SK-N-SH treated with all-trans-retinoic acid at 6 μM for 48 hours (cell line): ENCODE measurements around the gene KRT75.

Experiments
- ATAC-seq: fragments of 200-7000 bp; cut with Tn5 transposase; 3 replicates; pipeline ENCODE4 v1.9.1; 2020; ENCODE audit warnings: mild to moderate bottlenecking, moderate library complexity
- ARNTL ChIP-seq: fragments of 450-650 bp; formaldehyde crosslinking; IDR thresholded peaks from 2 replicates; pipeline ENCODE4 v1.5.0; 2020; ENCODE audit warnings: low read depth, mild to moderate bottlenecking, moderate library complexity, borderline replicate concordance
- BACH2 ChIP-seq: fragments of 250-450 bp; sonication (Bioruptor Pico); IDR thresholded peaks from 2 replicates; pipeline ENCODE4 v1.9.0; 2021; ENCODE audit warnings: mild to moderate bottlenecking, borderline replicate concordance
- CSDC2 ChIP-seq: fragments of 250-450 bp; sonication (Bioruptor Pico); IDR thresholded peaks from 2 replicates; pipeline ENCODE4 v1.5.0; 2020; ENCODE audit warnings: mild to moderate bottlenecking, moderate library complexity
- CSRNP3 ChIP-seq: fragments of 250-450 bp; sonication (Bioruptor Pico); IDR thresholded peaks from 2 replicates; pipeline ENCODE4 v1.5.1; 2021; ENCODE audit warnings: mild to moderate bottlenecking, moderate library complexity
- GLIS3 ChIP-seq: fragments of 250-450 bp; sonication (Bioruptor Pico); IDR thresholded peaks from 2 replicates; pipeline ENCODE4 v1.5.0; 2020; ENCODE audit warnings: mild to moderate bottlenecking, moderate library complexity
- ISL1 ChIP-seq: fragments of 250-450 bp; sonication (Bioruptor Pico); IDR thresholded peaks from 2 replicates; pipeline ENCODE4 v2.1.2; 2022; ENCODE audit warnings: mild to moderate bottlenecking, moderate library complexity
- OSR1 ChIP-seq: fragments of 250-450 bp; sonication (Bioruptor Pico); IDR thresholded peaks from 2 replicates; pipeline ENCODE4 v1.8.0; 2022; ENCODE audit warnings: moderate library complexity, mild to moderate bottlenecking, inconsistent platforms
- POU6F1 ChIP-seq: fragments of 250-450 bp; sonication (Bioruptor Pico); IDR thresholded peaks from 2 replicates; pipeline ENCODE4 v1.8.0; 2021; ENCODE audit warnings: low read depth, mild to moderate bottlenecking, moderate library complexity, borderline replicate concordance
- RARB ChIP-seq: fragments of 250-450 bp; sonication (Bioruptor Pico); IDR thresholded peaks from 2 replicates; pipeline ENCODE4 v1.8.0; 2021; ENCODE audit warnings: mild to moderate bottlenecking, moderate library complexity
- SNAI2 ChIP-seq: fragments of 250-450 bp; sonication (Bioruptor Pico); IDR thresholded peaks from 2 replicates; pipeline ENCODE4 v1.5.0; 2020; ENCODE audit warnings: mild to moderate bottlenecking, moderate library complexity
- TOX ChIP-seq: fragments of 250-450 bp; sonication (Bioruptor Pico); IDR thresholded peaks from 2 replicates; pipeline ENCODE4 v1.8.0; 2021; ENCODE audit warnings: mild to moderate bottlenecking, moderate library complexity, borderline replicate concordance
- ZC3H10 ChIP-seq: fragments of 250-450 bp; sonication (Bioruptor Pico); IDR thresholded peaks from 2 replicates; pipeline ENCODE4 v1.5.1; 2021; ENCODE audit warnings: mild to moderate bottlenecking, moderate library complexity
- ZFP3 ChIP-seq: fragments of 250-450 bp; sonication (Bioruptor Pico); IDR thresholded peaks from 2 replicates; pipeline ENCODE4 v1.5.0; 2020; ENCODE audit warnings: mild to moderate bottlenecking, moderate library complexity
- ZFP30 ChIP-seq: fragments of 450-650 bp; formaldehyde crosslinking; IDR thresholded peaks from 2 replicates; pipeline ENCODE4 v1.5.0; 2022; ENCODE audit warnings: mild to moderate bottlenecking, moderate library complexity
- ZNF565 ChIP-seq: fragments of 450-650 bp; formaldehyde crosslinking; conservative IDR thresholded peaks from 2 replicates; pipeline ENCODE4 v1.5.0; 2020; ENCODE audit warnings: low read depth, mild to moderate bottlenecking, moderate library complexity
- ZNF70 ChIP-seq: fragments of 450-650 bp; formaldehyde crosslinking; IDR thresholded peaks from 2 replicates; pipeline ENCODE4 v1.5.0; 2020; ENCODE audit warnings: mild to moderate bottlenecking, moderate library complexity
- ZNF8 ChIP-seq: fragments of 450-650 bp; formaldehyde crosslinking; IDR thresholded peaks from 2 replicates; pipeline ENCODE4 v1.5.0; 2020; ENCODE audit warnings: mild to moderate bottlenecking, moderate library complexity
- TF ChIP-seq, protein P1 (sequence below): fragments of 250-450 bp; sonication (Bioruptor Pico); IDR thresholded peaks from 2 replicates; pipeline ENCODE4 v1.8.0; 2020; ENCODE audit warnings: mild to moderate bottlenecking, moderate library complexity, borderline replicate concordance
- TF ChIP-seq, protein P2 (sequence below): fragments of 250-450 bp; sonication (Bioruptor Pico); IDR thresholded peaks from 2 replicates; pipeline ENCODE4 v1.5.1; 2020; ENCODE audit warnings: low read depth, mild to moderate bottlenecking, moderate library complexity

KRT75 gene

DNA sequence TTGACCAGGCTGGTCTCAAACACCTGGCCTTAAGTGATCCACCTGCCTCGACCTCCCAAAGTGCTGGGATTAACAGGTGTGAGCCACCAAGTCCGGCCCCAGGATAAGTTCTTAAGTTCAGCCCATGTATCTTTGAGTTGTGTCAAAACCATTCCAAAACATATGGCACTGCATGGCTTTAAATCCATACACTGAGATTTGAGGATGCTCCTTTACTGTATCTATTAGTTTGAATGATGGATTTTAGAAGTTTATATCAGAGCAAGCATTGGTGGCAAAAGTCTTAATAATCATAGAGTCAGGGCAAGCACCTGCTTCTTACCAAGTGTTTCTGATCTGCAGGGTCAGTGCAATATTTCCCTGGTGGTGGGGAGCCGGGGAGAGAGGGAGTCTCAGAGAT lies 11.7 kb upstream of the KRT75 start:
- ATAC-seq = no peak
- TF ChIP-seq ZNF70 (CRISPR knock-in tag) (no peak), ISL1 (CRISPR knock-in tag) (no peak), TOX (CRISPR knock-in tag) (no peak), GLIS3 (CRISPR knock-in tag) (no peak), ZNF8 (CRISPR knock-in tag) (no peak), ZC3H10 (CRISPR knock-in tag) (no peak), RARB (CRISPR knock-in tag) (no peak), SNAI2 (no peak), ZFP30 (CRISPR knock-in tag) (no peak), POU6F1 (no peak), BACH2 (CRISPR knock-in tag) (no peak), OSR1 (CRISPR knock-in tag) (no peak), CSRNP3 (CRISPR knock-in tag) (no peak), ARNTL (CRISPR knock-in tag) (no peak), ZNF565 (no peak), CSDC2 (CRISPR knock-in tag) (no peak)
- TF ChIP-seq, protein P1, sequence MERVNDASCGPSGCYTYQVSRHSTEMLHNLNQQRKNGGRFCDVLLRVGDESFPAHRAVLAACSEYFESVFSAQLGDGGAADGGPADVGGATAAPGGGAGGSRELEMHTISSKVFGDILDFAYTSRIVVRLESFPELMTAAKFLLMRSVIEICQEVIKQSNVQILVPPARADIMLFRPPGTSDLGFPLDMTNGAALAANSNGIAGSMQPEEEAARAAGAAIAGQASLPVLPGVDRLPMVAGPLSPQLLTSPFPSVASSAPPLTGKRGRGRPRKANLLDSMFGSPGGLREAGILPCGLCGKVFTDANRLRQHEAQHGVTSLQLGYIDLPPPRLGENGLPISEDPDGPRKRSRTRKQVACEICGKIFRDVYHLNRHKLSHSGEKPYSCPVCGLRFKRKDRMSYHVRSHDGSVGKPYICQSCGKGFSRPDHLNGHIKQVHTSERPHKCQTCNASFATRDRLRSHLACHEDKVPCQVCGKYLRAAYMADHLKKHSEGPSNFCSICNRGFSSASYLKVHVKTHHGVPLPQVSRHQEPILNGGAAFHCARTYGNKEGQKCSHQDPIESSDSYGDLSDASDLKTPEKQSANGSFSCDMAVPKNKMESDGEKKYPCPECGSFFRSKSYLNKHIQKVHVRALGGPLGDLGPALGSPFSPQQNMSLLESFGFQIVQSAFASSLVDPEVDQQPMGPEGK = no peak
- TF ChIP-seq, protein P2, sequence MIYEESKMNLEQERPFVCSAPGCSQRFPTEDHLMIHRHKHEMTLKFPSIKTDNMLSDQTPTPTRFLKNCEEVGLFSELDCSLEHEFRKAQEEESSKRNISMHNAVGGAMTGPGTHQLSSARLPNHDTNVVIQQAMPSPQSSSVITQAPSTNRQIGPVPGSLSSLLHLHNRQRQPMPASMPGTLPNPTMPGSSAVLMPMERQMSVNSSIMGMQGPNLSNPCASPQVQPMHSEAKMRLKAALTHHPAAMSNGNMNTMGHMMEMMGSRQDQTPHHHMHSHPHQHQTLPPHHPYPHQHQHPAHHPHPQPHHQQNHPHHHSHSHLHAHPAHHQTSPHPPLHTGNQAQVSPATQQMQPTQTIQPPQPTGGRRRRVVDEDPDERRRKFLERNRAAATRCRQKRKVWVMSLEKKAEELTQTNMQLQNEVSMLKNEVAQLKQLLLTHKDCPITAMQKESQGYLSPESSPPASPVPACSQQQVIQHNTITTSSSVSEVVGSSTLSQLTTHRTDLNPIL (CRISPR knock-in tag) = no peak

DNA sequence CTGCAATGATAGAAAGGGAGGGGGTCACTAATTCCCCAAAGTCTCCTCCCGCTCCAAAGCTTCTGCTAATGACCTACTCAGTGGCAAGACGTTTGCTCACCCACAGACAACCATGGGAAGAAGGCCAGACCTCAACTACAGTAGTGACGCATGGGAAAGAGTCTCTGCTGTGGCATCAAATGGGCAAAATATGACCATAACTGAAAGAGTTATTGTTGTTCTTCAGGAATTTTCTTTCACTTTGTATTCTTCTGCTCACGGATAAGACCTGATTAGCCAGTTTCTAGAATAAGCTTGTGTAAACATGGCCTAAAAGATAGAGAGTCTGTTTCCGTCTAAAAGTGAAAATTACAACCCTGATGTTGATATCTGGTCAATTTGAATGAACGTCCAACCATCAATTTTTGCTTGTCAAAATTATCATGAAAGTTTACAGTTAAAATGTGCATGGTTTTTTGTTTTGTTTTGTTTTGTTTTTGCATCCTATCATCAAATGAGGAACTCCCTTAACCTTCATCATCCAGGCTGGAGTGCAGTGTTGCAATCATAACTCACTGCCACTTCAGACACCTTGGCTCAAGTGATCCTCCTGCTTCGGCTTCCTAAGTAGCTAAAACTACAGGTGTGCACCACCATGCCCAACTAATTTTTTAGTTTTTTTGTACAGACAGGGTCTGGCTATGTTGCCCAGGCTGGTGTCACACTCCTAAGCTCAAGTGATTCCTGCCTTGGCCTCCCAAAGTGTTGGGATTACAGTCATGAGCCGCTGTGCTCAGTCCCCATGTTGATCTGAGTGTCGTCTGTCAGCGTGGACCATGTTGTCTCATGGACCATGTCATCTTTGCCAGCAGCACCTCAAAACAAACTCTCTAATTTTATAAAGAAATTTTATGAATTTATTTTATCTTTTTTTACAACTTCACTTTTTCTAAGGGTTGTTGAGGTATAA lies 10.8 kb upstream of the KRT75 start:
- no peak for ATAC-seq
- no peak for TF ChIP-seq CSDC2 (CRISPR knock-in tag)
- no peak for TF ChIP-seq POU6F1
- TF ChIP-seq ARNTL (CRISPR knock-in tag) = no peak
- TF ChIP-seq ZFP30 (CRISPR knock-in tag) = no peak
- no peak for TF ChIP-seq CSRNP3 (CRISPR knock-in tag)
- no peak for TF ChIP-seq ZNF8 (CRISPR knock-in tag)
- TF ChIP-seq, protein P1 = no peak
- no peak for TF ChIP-seq RARB (CRISPR knock-in tag)
- no peak for TF ChIP-seq ZC3H10 (CRISPR knock-in tag)
- TF ChIP-seq ZNF70 (CRISPR knock-in tag) = no peak
- no peak for TF ChIP-seq ZFP3 (CRISPR knock-in tag)
- TF ChIP-seq, all 23 proteins: peak for 0
